SK-N-SH (cell line): Measurements from ENCODE around the gene AP4S1. TPM values are rescaled to one million over a fixed set of nuclear protein-coding genes. Genes with fewer than 3 reads are reported as not detected.
A peak's percentile ranks its signal among the peaks of the same experiment; 100 is the strongest.

Source experiments
- CTCF ChIA-PET: fragments of 300-600, 350-600 bp; formaldehyde crosslinking; extraction: SDS; loops from one replicate; lab custom pipeline; 2021; lab: Yijun Ruan, JAX
- POLR2A ChIA-PET: fragments of 350-600 bp; sonication (Branson Sonifier 250); formaldehyde crosslinking; extraction: SDS; loops from one replicate; lab custom pipeline; 2020; ENCODE audit warnings: antibody characterized with exemption, inconsistent platforms; lab: Yijun Ruan, JAX
- DNase-seq: peaks from one replicate; pipeline ENCODE4 v3.0.0; 2012
- H2AFZ ChIP-seq: fragments of 200-600 bp; sonication (generic); 2 replicates; pipeline ENCODE4 v1.8.1; 2016; ENCODE audit warnings: antibody characterized with exemption, mild to moderate bottlenecking, low read depth
- H3F3A ChIP-seq: fragments of 200-600 bp; sonication (generic); replicated peaks from 2 replicates; pipeline ENCODE3; 2016; ENCODE audit warnings: antibody characterized with exemption, mild to moderate bottlenecking; ENCODE audit not compliant: insufficient read depth
- H3K27ac ChIP-seq, 2 experiments: fragments of 200-500 bp in 1 of 2; fragments of 200-600 bp in 1 of 2; sonication (Bioruptor generic) in 1 of 2; sonication (generic), shearing (Covaris generic) in 1 of 2; 2 replicates each; pipeline versions ENCODE4 v1.5.1 to v1.6.1; 2014 to 2016; ENCODE audit warnings: low read depth in 2 of 2, inconsistent platforms in 1 of 2, low read length in 1 of 2, mild to moderate bottlenecking in 1 of 2, mixed read lengths in 1 of 2
- H3K27me3 ChIP-seq: fragments of 200-600 bp; sonication (generic), shearing (Covaris generic); 2 replicates; pipeline ENCODE4 v1.6.1; 2016; ENCODE audit warnings: mixed run types; ENCODE audit not compliant: insufficient read depth
- H3K36me3 ChIP-seq, 2 experiments: fragments of 200-500 bp in 1 of 2; fragments of 200-600 bp in 1 of 2; sonication (Bioruptor generic) in 1 of 2; sonication (generic) in 1 of 2; replicated peaks in 1 of 2; 2 replicates each; pipeline versions ENCODE3 to v1.5.1; 2014 to 2016; ENCODE audit warnings: low read length in 1 of 2, mild to moderate bottlenecking in 1 of 2; ENCODE audit not compliant: insufficient read depth in 2 of 2, control insufficient read depth in 1 of 2
- H3K4me1 ChIP-seq, 2 experiments: fragments of 200-500 bp in 1 of 2; fragments of 200-600 bp in 1 of 2; sonication (Bioruptor generic) in 1 of 2; sonication (generic), shearing (Covaris generic) in 1 of 2; 2 replicates each; pipeline versions ENCODE4 v1.5.1 to v1.6.1; 2014 to 2016; ENCODE audit warnings: low read depth in 1 of 2, low read length in 1 of 2, mixed run types in 1 of 2; ENCODE audit not compliant: insufficient read depth in 2 of 2, control insufficient read depth in 1 of 2
- H3K4me2 ChIP-seq: fragments of 200-600 bp; sonication (generic), shearing (Covaris generic); 2 replicates; pipeline ENCODE4 v1.6.1; 2017; ENCODE audit warnings: mixed run types
- H3K4me3 ChIP-seq, 2 experiments: fragments of 200-500 bp in 1 of 2; fragments of 200-600 bp in 1 of 2; sonication (Bioruptor generic) in 1 of 2; sonication (generic), shearing (Covaris generic) in 1 of 2; 2 replicates each; pipeline versions ENCODE4 v1.5.1 to v1.8.1; 2014 to 2016; ENCODE audit warnings: low read depth in 2 of 2, inconsistent platforms in 1 of 2, low read length in 1 of 2, mild to moderate bottlenecking in 1 of 2, mixed read lengths in 1 of 2, moderate library complexity in 1 of 2
- H3K79me2 ChIP-seq: fragments of 200-600 bp; sonication (generic); 2 replicates; pipeline ENCODE4 v1.8.1; 2017; ENCODE audit warnings: mild to moderate bottlenecking; ENCODE audit not compliant: insufficient read depth
- H3K9ac ChIP-seq: fragments of 200-600 bp; sonication (generic); 2 replicates; pipeline ENCODE4 v1.6.1; 2017; ENCODE audit warnings: mixed run types
- H3K9me2 ChIP-seq: fragments of 200-600 bp; sonication (generic); 2 replicates; pipeline ENCODE4 v1.6.1; 2017; ENCODE audit warnings: mixed run types
- H3K9me3 ChIP-seq: fragments of 200-600 bp; sonication (generic); 2 replicates; pipeline ENCODE4 v1.6.1; 2017; ENCODE audit warnings: mixed run types, mild to moderate bottlenecking, moderate library complexity
- H4K20me1 ChIP-seq: fragments of 200-600 bp; sonication (generic); 2 replicates; pipeline ENCODE4 v1.6.1; 2017; ENCODE audit warnings: mild to moderate bottlenecking, mixed run types; ENCODE audit not compliant: insufficient read depth
- CHD2 ChIP-seq: fragments of 150-350 bp; IDR thresholded peaks from 2 replicates; pipeline ENCODE4 v1.6.1; 2018; ENCODE audit warnings: low read length; ENCODE audit not compliant: partially characterized antibody
- ELF1 ChIP-seq: IDR thresholded peaks from 2 replicates; pipeline ENCODE4 v1.4.0; 2012
- EP300 ChIP-seq, 2 experiments: IDR thresholded peaks; 2 replicates each; pipeline versions ENCODE4 v1.4.0 to v1.6.1; 2012; ENCODE audit warnings: borderline replicate concordance in 1 of 2, low read depth in 1 of 2, low read length in 1 of 2
- EZH2phosphoT487 ChIP-seq: fragments of 200-600 bp; sonication (generic); IDR thresholded peaks from 2 replicates; pipeline ENCODE4 v1.6.1; 2017; ENCODE audit warnings: low read depth, mixed run types, mild to moderate bottlenecking, antibody characterized with exemption, moderate library complexity, borderline replicate concordance
- FOXM1 ChIP-seq: IDR thresholded peaks from 2 replicates; pipeline ENCODE4 v1.4.0; 2012; ENCODE audit warnings: low read depth, mild to moderate bottlenecking
- GABPA ChIP-seq: IDR thresholded peaks from 2 replicates; pipeline ENCODE4 v1.4.0; 2012; ENCODE audit warnings: low read depth, mild to moderate bottlenecking
- GATA2 ChIP-seq: sonication (generic); formaldehyde crosslinking; IDR thresholded peaks from 2 replicates; pipeline ENCODE4 v1.5.0; 2020; ENCODE audit warnings: mild to moderate bottlenecking, missing genetic modification reagents
- JUND ChIP-seq: IDR thresholded peaks from 2 replicates; pipeline ENCODE4 v1.4.0; 2012
- MEF2A ChIP-seq: IDR thresholded peaks from 2 replicates; pipeline ENCODE4 v1.4.0; 2012; ENCODE audit warnings: low read depth, borderline replicate concordance
- MXI1 ChIP-seq: IDR thresholded peaks from 2 replicates; pipeline ENCODE4 v1.6.1; 2012; ENCODE audit warnings: mild to moderate bottlenecking, low read depth, low read length, improper control_type of control experiment
- NFIC ChIP-seq: IDR thresholded peaks from 2 replicates; pipeline ENCODE4 v1.4.0; 2012; ENCODE audit warnings: borderline replicate concordance
- NRF1 ChIP-seq: IDR thresholded peaks from 2 replicates; pipeline ENCODE4 v1.6.1; 2012; ENCODE audit warnings: low read depth, mild to moderate bottlenecking, low read length
- POLR2AphosphoS5 ChIP-seq: IDR thresholded peaks from 2 replicates; pipeline ENCODE4 v1.6.1; 2012; ENCODE audit warnings: low read depth, low read length
- RAD21 ChIP-seq: IDR thresholded peaks from 2 replicates; pipeline ENCODE4 v1.6.1; 2012; ENCODE audit warnings: mild to moderate bottlenecking, low read length
- RCOR1 ChIP-seq: fragments of 150-350 bp; IDR thresholded peaks from 2 replicates; pipeline ENCODE4 v1.6.1; 2017; ENCODE audit warnings: antibody characterized with exemption, low read length
- RFX5 ChIP-seq: IDR thresholded peaks from 2 replicates; pipeline ENCODE4 v1.6.1; 2012; ENCODE audit warnings: mild to moderate bottlenecking, improper control_type of control experiment, low read length
- RXRA ChIP-seq: IDR thresholded peaks from 2 replicates; pipeline ENCODE4 v1.4.0; 2012; ENCODE audit warnings: low read depth, mild to moderate bottlenecking, borderline replicate concordance
- TAF1 ChIP-seq: IDR thresholded peaks from 2 replicates; pipeline ENCODE4 v1.6.1; 2012; ENCODE audit warnings: low read depth, mild to moderate bottlenecking, low read length, moderate library complexity, borderline replicate concordance
- TCF12 ChIP-seq: IDR thresholded peaks from 2 replicates; pipeline ENCODE4 v1.4.0; 2012
- TEAD4 ChIP-seq: IDR thresholded peaks from 2 replicates; pipeline ENCODE4 v1.4.0; 2012; ENCODE audit warnings: mild to moderate bottlenecking, borderline replicate concordance; ENCODE audit not compliant: insufficient read depth
- YY1 ChIP-seq: IDR thresholded peaks from 2 replicates; pipeline ENCODE4 v1.4.0; 2012; ENCODE audit warnings: low read depth, mild to moderate bottlenecking
- WGBS: methylation state at CpG from one replicate; pipeline ENCODE4 v1.1.6; 2017; ENCODE audit warnings: low lambda C conversion rate; 5-methylcytosine and 5-hydroxymethylcytosine counted together
- polyA plus RNA-seq, 3 experiments: library from polyadenylated mRNA; depleted of rRNA; stranded (reverse); fragments of >200 nt; gene quantifications; 2 replicates each; pipeline ENCODE4 v1.2.3, GENCODE V29; 2012
- TF ChIP-seq, protein P1 (sequence below): fragments of 150-350 bp; IDR thresholded peaks from 2 replicates; pipeline ENCODE4 v1.6.1; 2016; ENCODE audit warnings: mild to moderate bottlenecking, low read depth, low read length
- TF ChIP-seq, protein P2 (sequence below): IDR thresholded peaks from 2 replicates; pipeline ENCODE4 v1.4.0; 2012; ENCODE audit warnings: low read depth
- TF ChIP-seq, protein P3 (sequence below): IDR thresholded peaks from 2 replicates; pipeline ENCODE4 v1.4.0; 2012; ENCODE audit warnings: low read depth, borderline replicate concordance
- TF ChIP-seq, protein P4 (sequence below): IDR thresholded peaks from 2 replicates; pipeline ENCODE4; 2012
- TF ChIP-seq, protein P5 (sequence below): fragments of 200-600 bp; sonication (generic); IDR thresholded peaks from 2 replicates; pipeline ENCODE4 v1.6.1; 2017; ENCODE audit warnings: antibody characterized with exemption, mild to moderate bottlenecking, moderate library complexity
- TF ChIP-seq, protein P6 (sequence below): IDR thresholded peaks from 2 replicates; pipeline ENCODE4 v1.4.0; 2012; ENCODE audit warnings: low read depth, borderline replicate concordance

AP4S1 gene
- polyA plus RNA-seq, 1 of the 3 experiments (the other 2 are of a cell fraction): 1.7 TPM

DNA sequence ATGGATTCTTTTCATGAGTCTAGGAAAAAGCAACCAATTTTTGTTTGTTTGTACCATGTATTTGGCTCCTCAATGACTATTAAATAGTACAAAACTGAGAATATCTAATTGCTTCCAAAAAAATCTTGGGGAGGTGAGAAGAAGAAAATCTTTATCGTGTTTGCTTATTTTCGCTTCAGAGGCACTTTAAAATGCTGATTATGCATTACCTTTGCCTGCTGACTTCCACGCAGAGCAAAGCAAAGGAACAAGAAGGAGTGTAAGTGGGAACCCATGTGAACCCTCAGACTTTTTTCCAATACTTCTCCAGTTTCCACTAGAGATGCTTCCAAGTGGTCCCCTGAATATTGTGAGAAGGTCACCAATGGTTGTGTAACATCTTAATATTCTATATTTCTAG, 43.9 kb downstream of the AP4S1 start (continued):
- no peak for TF ChIP-seq EP300 (IDR thresholded peaks at IDR 0.05; ENCODE audit: borderline replicate concordance in 1 of 2, low read depth in 1 of 2, low read length in 1 of 2)
- TF ChIP-seq, all 33 proteins: peak for 0

DNA sequence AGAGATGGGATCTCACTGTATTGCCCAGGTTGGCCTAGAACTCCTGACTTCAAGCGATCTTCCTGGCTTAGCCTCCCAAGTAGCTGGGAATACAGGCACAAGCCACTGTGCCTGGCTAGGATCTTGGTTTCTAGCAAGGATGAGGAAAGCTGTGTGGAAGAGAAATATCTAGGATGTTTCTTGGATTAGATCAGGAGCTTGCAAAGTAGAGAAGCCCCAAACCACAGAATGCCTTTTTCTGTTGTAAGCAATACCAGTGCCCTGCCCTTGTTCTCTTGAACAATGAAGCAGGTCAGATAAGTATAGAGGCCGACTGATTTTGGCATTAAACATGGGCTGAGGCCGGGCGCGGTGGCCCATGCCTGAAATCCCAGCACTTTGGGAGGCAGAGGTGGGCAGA, 45.0 kb downstream of the AP4S1 start:
- Histone ChIP-seq H3K9me3 (no peaks in the 10 kb centered on the region), H3K36me3 (peaks cover 0 to 5% of the 10 kb centered on the region in 2 experiments), H3F3A (no peaks in the 10 kb centered on the region), H3K4me3 (no peak overlapping the region), H3K4me1 (no peaks in the 10 kb centered on the region), H2AFZ (no peak overlapping the region; the same call in 1 of the 2 replicates), H3K79me2 (no peaks in the 10 kb centered on the region), H3K9me2 (no peaks in the 10 kb centered on the region), H4K20me1 (no peaks in the 10 kb centered on the region), H3K9ac (no peak overlapping the region), H3K27ac (peak overlapping the region in 1 of 2 experiments; percentile 31; a peak in 2 of 4 replicates), H3K27me3 (no peaks in the 10 kb centered on the region), H3K4me2 (no peak overlapping the region)
- no peak for DNase-seq
- TF ChIP-seq JUND (peak; percentile 16; the same call in 1 of the 2 replicates), POLR2AphosphoS5 (no peak), GATA2 (CRISPR knock-in tag) (no peak), MEF2A (no peak), NRF1 (no peak), RFX5 (no peak), FOXM1 (no peak), TEAD4 (0 out of 2 replicates have a peak, but pooled peaks have one; percentile 14), MXI1 (no peak), RXRA (no peak), EZH2phosphoT487 (no peak), NFIC (no peak), YY1 (no peak), ELF1 (no peak), GABPA (no peak), RAD21 (no peak), TCF12 (peak; percentile 25; the same call in 1 of the 2 replicates), EP300 (IDR thresholded peaks at IDR 0.05; ENCODE audit: borderline replicate concordance in 1 of 2, low read depth in 1 of 2, low read length in 1 of 2) (no peak), TAF1 (no peak), CHD2 (no peak), RCOR1 (no peak)
- TF ChIP-seq, protein P1, sequence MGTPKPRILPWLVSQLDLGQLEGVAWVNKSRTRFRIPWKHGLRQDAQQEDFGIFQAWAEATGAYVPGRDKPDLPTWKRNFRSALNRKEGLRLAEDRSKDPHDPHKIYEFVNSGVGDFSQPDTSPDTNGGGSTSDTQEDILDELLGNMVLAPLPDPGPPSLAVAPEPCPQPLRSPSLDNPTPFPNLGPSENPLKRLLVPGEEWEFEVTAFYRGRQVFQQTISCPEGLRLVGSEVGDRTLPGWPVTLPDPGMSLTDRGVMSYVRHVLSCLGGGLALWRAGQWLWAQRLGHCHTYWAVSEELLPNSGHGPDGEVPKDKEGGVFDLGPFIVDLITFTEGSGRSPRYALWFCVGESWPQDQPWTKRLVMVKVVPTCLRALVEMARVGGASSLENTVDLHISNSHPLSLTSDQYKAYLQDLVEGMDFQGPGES: no peak
- TF ChIP-seq, protein P2, sequence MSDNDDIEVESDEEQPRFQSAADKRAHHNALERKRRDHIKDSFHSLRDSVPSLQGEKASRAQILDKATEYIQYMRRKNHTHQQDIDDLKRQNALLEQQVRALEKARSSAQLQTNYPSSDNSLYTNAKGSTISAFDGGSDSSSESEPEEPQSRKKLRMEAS: no peak
- TF ChIP-seq, protein P3, sequence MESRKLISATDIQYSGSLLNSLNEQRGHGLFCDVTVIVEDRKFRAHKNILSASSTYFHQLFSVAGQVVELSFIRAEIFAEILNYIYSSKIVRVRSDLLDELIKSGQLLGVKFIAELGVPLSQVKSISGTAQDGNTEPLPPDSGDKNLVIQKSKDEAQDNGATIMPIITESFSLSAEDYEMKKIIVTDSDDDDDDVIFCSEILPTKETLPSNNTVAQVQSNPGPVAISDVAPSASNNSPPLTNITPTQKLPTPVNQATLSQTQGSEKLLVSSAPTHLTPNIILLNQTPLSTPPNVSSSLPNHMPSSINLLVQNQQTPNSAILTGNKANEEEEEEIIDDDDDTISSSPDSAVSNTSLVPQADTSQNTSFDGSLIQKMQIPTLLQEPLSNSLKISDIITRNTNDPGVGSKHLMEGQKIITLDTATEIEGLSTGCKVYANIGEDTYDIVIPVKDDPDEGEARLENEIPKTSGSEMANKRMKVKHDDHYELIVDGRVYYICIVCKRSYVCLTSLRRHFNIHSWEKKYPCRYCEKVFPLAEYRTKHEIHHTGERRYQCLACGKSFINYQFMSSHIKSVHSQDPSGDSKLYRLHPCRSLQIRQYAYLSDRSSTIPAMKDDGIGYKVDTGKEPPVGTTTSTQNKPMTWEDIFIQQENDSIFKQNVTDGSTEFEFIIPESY: no peak
- TF ChIP-seq, protein P4, sequence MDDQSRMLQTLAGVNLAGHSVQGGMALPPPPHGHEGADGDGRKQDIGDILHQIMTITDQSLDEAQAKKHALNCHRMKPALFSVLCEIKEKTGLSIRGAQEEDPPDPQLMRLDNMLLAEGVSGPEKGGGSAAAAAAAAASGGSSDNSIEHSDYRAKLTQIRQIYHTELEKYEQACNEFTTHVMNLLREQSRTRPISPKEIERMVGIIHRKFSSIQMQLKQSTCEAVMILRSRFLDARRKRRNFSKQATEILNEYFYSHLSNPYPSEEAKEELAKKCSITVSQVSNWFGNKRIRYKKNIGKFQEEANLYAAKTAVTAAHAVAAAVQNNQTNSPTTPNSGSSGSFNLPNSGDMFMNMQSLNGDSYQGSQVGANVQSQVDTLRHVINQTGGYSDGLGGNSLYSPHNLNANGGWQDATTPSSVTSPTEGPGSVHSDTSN: no peak
- TF ChIP-seq, protein P5, sequence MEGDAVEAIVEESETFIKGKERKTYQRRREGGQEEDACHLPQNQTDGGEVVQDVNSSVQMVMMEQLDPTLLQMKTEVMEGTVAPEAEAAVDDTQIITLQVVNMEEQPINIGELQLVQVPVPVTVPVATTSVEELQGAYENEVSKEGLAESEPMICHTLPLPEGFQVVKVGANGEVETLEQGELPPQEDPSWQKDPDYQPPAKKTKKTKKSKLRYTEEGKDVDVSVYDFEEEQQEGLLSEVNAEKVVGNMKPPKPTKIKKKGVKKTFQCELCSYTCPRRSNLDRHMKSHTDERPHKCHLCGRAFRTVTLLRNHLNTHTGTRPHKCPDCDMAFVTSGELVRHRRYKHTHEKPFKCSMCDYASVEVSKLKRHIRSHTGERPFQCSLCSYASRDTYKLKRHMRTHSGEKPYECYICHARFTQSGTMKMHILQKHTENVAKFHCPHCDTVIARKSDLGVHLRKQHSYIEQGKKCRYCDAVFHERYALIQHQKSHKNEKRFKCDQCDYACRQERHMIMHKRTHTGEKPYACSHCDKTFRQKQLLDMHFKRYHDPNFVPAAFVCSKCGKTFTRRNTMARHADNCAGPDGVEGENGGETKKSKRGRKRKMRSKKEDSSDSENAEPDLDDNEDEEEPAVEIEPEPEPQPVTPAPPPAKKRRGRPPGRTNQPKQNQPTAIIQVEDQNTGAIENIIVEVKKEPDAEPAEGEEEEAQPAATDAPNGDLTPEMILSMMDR: no peak
- TF ChIP-seq, protein P6, sequence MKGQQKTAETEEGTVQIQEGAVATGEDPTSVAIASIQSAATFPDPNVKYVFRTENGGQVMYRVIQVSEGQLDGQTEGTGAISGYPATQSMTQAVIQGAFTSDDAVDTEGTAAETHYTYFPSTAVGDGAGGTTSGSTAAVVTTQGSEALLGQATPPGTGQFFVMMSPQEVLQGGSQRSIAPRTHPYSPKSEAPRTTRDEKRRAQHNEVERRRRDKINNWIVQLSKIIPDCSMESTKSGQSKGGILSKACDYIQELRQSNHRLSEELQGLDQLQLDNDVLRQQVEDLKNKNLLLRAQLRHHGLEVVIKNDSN: no peak
- 92% methylated on average over 5 of the region's 5 CpGs for WGBS
- POLR2A ChIA-PET: no interaction called here
- CTCF ChIA-PET: interaction anchor here (2.3 kb wide), 1 partner anchor 90 kb away, joined by 6 read pairs; no protein-coding TSS in a partner anchor
